Hepatocyte (in vitro differentiated cells): Measurements from ENCODE around the gene DAAM2. TPM values are rescaled to one million over a fixed set of nuclear protein-coding genes. Genes with fewer than 3 reads are reported as not detected.

Experiments used
- DNase-seq: peaks from one replicate; pipeline ENCODE4 v3.0.0-alpha.2; 2016; ENCODE audit warnings: low spot score
- H2AFZ ChIP-seq: fragments of 200-600 bp; sonication (generic); 2 replicates; pipeline ENCODE4 v1.6.0; 2016; ENCODE audit warnings: antibody characterized with exemption, mild to moderate bottlenecking
- H3K27ac ChIP-seq: fragments of 200-600 bp; sonication (generic); 2 replicates; pipeline ENCODE4 v1.5.1; 2016; ENCODE audit warnings: mild to moderate bottlenecking
- H3K27me3 ChIP-seq: fragments of 200-600 bp; sonication (generic); 2 replicates; pipeline ENCODE4 v1.6.1; 2016
- H3K36me3 ChIP-seq: fragments of 200-600 bp; sonication (generic); replicated peaks from 2 replicates; pipeline ENCODE4 v1.5.1; 2016; ENCODE audit warnings: low read depth; ENCODE audit not compliant: insufficient read depth
- H3K4me1 ChIP-seq: fragments of 200-600 bp; sonication (generic); 2 replicates; pipeline ENCODE4 v1.5.1; 2016; ENCODE audit warnings: mild to moderate bottlenecking, moderate library complexity; ENCODE audit not compliant: insufficient read depth
- H3K4me2 ChIP-seq: fragments of 200-600 bp; sonication (generic); 2 replicates; pipeline ENCODE4 v1.6.0; 2016
- H3K4me3 ChIP-seq: fragments of 200-600 bp; sonication (generic); 2 replicates; pipeline ENCODE4 v1.5.1; 2016; ENCODE audit warnings: mild to moderate bottlenecking
- H3K79me2 ChIP-seq: fragments of 200-600 bp; sonication (generic); 2 replicates; pipeline ENCODE4 v1.6.0; 2017; ENCODE audit warnings: mild to moderate bottlenecking
- H3K9me2 ChIP-seq: fragments of 200-600 bp; sonication (generic); replicated peaks from 2 replicates; pipeline ENCODE4 v1.6.0; 2017; ENCODE audit warnings: mild to moderate bottlenecking; ENCODE audit not compliant: insufficient read depth
- H3K9me3 ChIP-seq: fragments of 200-600 bp; sonication (generic); 2 replicates; pipeline ENCODE4 v1.5.1; 2016; ENCODE audit warnings: low read depth, mild to moderate bottlenecking
- H4K20me1 ChIP-seq: fragments of 200-600 bp; sonication (generic); 2 replicates; pipeline ENCODE4 v1.6.0; 2016; ENCODE audit warnings: mild to moderate bottlenecking; ENCODE audit not compliant: insufficient read depth, poor library complexity, severe bottlenecking
- CTCF ChIP-seq: fragments of 200-600 bp; sonication (generic); IDR thresholded peaks from 2 replicates; pipeline ENCODE4 v1.5.1; 2016; ENCODE audit warnings: antibody characterized with exemption, mild to moderate bottlenecking; ENCODE audit not compliant: poor library complexity
- EZH2 ChIP-seq: fragments of 200-600 bp; sonication (generic); IDR thresholded peaks from 2 replicates; pipeline ENCODE4 v1.6.1; 2016; ENCODE audit warnings: antibody characterized with exemption, mild to moderate bottlenecking, borderline replicate concordance
- EZH2phosphoT487 ChIP-seq: fragments of 200-600 bp; sonication (generic); IDR thresholded peaks from one replicate; pipeline ENCODE4 v1.6.1; 2018; ENCODE audit warnings: antibody characterized with exemption, mild to moderate bottlenecking, low read depth, moderate library complexity; ENCODE audit not compliant: unreplicated experiment, severe bottlenecking
- WGBS: methylation state at CpG from one replicate; pipeline ENCODE4 v1.1.6; 2016; ENCODE audit warnings: low lambda C conversion rate; ENCODE audit errors: missing lambda C conversion rate; 5-methylcytosine and 5-hydroxymethylcytosine counted together
- polyA plus RNA-seq: library from polyadenylated mRNA; unstranded; fragments of >200 nt; fragmentation: Nextera tagmentation; extraction: Ambion mirVana; gene quantifications from 2 replicates; pipeline ENCODE4 v1.2.1, GENCODE V29; 2016
- total RNA-seq: library from RNA; depleted of rRNA; stranded (reverse); fragments of >200 nt; gene quantifications from 2 replicates; pipeline ENCODE4 v1.2.3, GENCODE V29; 2014

The DAAM2 gene
- total and polyA plus RNA-seq, 2 experiments from 2014 or later, result 11.7 to 15.1 TPM

GRCh38 chr6:39816747-39817146, 24.6 kb downstream of the DAAM2 start:
- WGBS, result 74% methylated on average over 7 of the region's 7 CpGs
- Histone ChIP-seq H3K4me1 (peaks cover 5% of the 10 kb centered on the region), H4K20me1 (no peaks in the 10 kb centered on the region), H3K27me3 (no peaks in the 10 kb centered on the region), H3K4me2 (no peak overlapping the region), H3K36me3 (no peaks in the 10 kb centered on the region), H3K27ac (no peak overlapping the region), H2AFZ (no peak overlapping the region), H3K4me3 (no peak overlapping the region), H3K9me2 (no peaks in the 10 kb centered on the region), H3K9me3 (no peaks in the 10 kb centered on the region), H3K79me2 (no peaks in the 10 kb centered on the region)
- TF ChIP-seq EZH2 (no peak), EZH2phosphoT487 (no peak), CTCF (no peak)
- DNase-seq, result no peak

DNA sequence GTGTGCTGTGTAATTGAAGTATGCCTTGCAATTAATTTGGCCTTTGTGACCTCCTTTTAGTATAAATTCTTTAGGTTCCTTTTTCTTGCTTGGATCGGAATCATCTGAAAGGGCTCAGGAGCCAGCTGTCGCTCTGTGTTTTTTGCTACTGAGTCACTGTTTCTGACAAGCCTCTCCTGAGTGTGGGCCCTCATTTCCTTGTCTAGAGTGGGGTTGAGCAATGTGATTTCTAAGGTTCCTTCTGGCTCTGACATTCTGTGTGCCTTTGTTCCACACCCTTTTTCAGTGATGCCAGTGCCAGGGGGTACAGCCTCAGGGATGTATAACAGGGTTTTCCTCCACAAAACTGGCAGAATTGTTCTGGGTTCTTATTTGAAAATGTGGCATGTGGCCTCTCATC, 26.5 kb downstream of the DAAM2 start:
- H3K27ac ChIP-seq, result no peak overlapping the region
- peaks cover 6% of the 10 kb centered on the region for H3K4me1 ChIP-seq
- H4K20me1 ChIP-seq, result no peaks in the 10 kb centered on the region
- no peaks in the 10 kb centered on the region for H3K36me3 ChIP-seq
- TF ChIP-seq EZH2 (no peak), EZH2phosphoT487 (no peak), CTCF (no peak)
- DNase-seq, result no peak
- H3K27me3 ChIP-seq, result no peaks in the 10 kb centered on the region
- H3K9me2 ChIP-seq, result no peaks in the 10 kb centered on the region
- no peaks in the 10 kb centered on the region for H3K79me2 ChIP-seq
- H2AFZ ChIP-seq, result no peak overlapping the region
- H3K4me3 ChIP-seq, result no peak overlapping the region
- no peaks in the 10 kb centered on the region for H3K9me3 ChIP-seq
- 81% methylated on average over 2 of the region's 2 CpGs for WGBS
- no peak overlapping the region for H3K4me2 ChIP-seq

DNA sequence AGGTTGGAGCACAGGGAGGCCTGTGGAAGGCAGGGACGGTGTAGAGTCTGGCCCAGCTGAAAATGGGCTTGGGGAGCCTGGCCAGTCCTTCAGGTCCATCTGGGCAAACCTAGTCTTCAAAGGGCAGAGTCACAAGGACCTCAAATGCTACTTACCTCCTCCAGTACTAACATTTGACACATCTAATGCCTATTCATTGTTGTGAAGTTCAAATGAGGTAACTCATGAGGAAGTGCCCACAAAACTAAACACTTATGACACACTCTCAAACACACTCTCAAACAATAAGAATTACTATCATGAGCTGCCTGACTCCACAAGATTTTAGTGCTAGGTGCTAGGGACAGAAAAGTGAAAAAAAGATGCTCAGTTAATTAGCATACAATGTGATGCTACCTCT, 27.1 kb downstream of the DAAM2 start:
- H3K4me3 ChIP-seq, result no peak overlapping the region

More for the DNA sequence above, 27.1 kb downstream of the DAAM2 start:
- no peaks in the 10 kb centered on the region for H3K9me3 ChIP-seq
- DNase-seq, result no peak
- H3K4me1 ChIP-seq, result peaks cover 6% of the 10 kb centered on the region
- H4K20me1 ChIP-seq, result no peaks in the 10 kb centered on the region
- H3K9me2 ChIP-seq, result no peaks in the 10 kb centered on the region
- no peak overlapping the region for H3K4me2 ChIP-seq
- H3K79me2 ChIP-seq, result no peaks in the 10 kb centered on the region
- no peaks in the 10 kb centered on the region for H3K36me3 ChIP-seq
- H3K27ac ChIP-seq, result no peak overlapping the region
- TF ChIP-seq EZH2phosphoT487, result no peak
- TF ChIP-seq EZH2, result no peak
- TF ChIP-seq CTCF, result no peak
- no peak overlapping the region for H2AFZ ChIP-seq
- no peaks in the 10 kb centered on the region for H3K27me3 ChIP-seq
- 100% methylated on average over 1 of the region's 1 CpG for WGBS
